C4-2B (cell line): ENCODE measurements around the gene ISL1.

Experiments
- ZFX ChIP-seq: fragments of 450-650 bp; IDR thresholded peaks from 2 replicates; pipeline ENCODE4 v1.6.1; 2017
- TF ChIP-seq, protein P1 (sequence below): fragments of 450-650 bp; conservative IDR thresholded peaks from 2 replicates; pipeline ENCODE4 v1.5.1; 2017; ENCODE audit warnings: mild to moderate bottlenecking

DNA sequence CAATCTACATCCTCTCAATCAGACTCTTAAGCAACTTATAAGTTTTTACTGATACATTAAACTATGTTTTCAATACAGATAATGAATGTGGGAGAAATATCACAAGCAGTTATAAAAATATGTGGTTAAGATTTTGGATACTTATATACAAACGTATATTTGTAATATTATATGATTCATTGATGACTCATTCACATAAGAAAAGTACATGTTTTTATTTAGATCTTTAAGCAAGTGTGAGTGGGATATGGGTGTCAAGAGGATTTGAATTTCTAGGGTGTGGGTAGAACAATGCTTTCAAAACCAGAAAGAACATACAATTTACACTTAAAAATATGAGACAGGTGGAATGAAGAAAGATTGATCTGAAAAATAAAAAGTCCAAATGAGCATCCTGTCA is 36.1 kb upstream of the ISL1 start:
- TF ChIP-seq, protein P1, sequence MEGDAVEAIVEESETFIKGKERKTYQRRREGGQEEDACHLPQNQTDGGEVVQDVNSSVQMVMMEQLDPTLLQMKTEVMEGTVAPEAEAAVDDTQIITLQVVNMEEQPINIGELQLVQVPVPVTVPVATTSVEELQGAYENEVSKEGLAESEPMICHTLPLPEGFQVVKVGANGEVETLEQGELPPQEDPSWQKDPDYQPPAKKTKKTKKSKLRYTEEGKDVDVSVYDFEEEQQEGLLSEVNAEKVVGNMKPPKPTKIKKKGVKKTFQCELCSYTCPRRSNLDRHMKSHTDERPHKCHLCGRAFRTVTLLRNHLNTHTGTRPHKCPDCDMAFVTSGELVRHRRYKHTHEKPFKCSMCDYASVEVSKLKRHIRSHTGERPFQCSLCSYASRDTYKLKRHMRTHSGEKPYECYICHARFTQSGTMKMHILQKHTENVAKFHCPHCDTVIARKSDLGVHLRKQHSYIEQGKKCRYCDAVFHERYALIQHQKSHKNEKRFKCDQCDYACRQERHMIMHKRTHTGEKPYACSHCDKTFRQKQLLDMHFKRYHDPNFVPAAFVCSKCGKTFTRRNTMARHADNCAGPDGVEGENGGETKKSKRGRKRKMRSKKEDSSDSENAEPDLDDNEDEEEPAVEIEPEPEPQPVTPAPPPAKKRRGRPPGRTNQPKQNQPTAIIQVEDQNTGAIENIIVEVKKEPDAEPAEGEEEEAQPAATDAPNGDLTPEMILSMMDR = no peak
- no peak for TF ChIP-seq ZFX
